ENCODE data around the gene FARP2. TPM values are rescaled to one million over a fixed set of nuclear protein-coding genes. Genes with fewer than 3 reads are reported as not detected.

The FARP2 gene
- total and polyA plus RNA-seq, 4 donors: 5.8 to 30.9 (median 14.3) TPM

- H3K27me3 ChIP-seq (ENCODE audit: control insufficient read depth in 4 of 4, insufficient read depth in 4 of 4, low read length in 3 of 4): no peaks in the 10 kb centered on the region
- no peak for TF ChIP-seq ZBTB33 (IDR thresholded peaks at IDR 0.05)
- no peak for TF ChIP-seq MAX (IDR thresholded peaks at IDR 0.05)
- no peak for TF ChIP-seq JUND (IDR thresholded peaks at IDR 0.05)
- no peak for TF ChIP-seq SP1 (IDR thresholded peaks at IDR 0.05)
- TF ChIP-seq ATF3 (IDR thresholded peaks at IDR 0.05): no peak
- no peak for TF ChIP-seq FOXA1 (IDR thresholded peaks at IDR 0.05)
- no peak for TF ChIP-seq RAD21 (IDR thresholded peaks at IDR 0.05)
- TF ChIP-seq HNF4A (conservative IDR thresholded peaks at IDR 0.05): no peak
- no peak for TF ChIP-seq EGR1 (IDR thresholded peaks at IDR 0.05; ENCODE audit: low read depth in 2 of 2)
- TF ChIP-seq FOXA2 (IDR thresholded peaks at IDR 0.05): no peak
- TF ChIP-seq HNF4G (IDR thresholded peaks at IDR 0.05): no peak
- no peak for TF ChIP-seq RXRA (IDR thresholded peaks at IDR 0.05)
- TF ChIP-seq NR2F2 (IDR thresholded peaks at IDR 0.05): no peak
- TF ChIP-seq YY1 (IDR thresholded peaks at IDR 0.05): no peak
- no peak for TF ChIP-seq GABPA (IDR thresholded peaks at IDR 0.05 in 1 of 2, conservative IDR thresholded peaks at IDR 0.05 in 1 of 2)
- H3K27ac ChIP-seq (ENCODE audit: low read depth in 1 of 2, low read length in 2 of 2): no peak overlapping the region
- no peak overlapping the region for H3K9ac ChIP-seq (ENCODE audit: low read depth in 1 of 2, low read length in 2 of 2)
- no peak overlapping the region for H3K4me3 ChIP-seq (ENCODE audit: low read depth in 1 of 3, low read length in 3 of 3)
- 95% methylated on average over 23 of the region's 23 CpGs for whole genome bisulfite sequencing
- H3K36me3 ChIP-seq (ENCODE audit: control insufficient read depth in 4 of 4, insufficient read depth in 3 of 4, low read depth in 1 of 4, low read length in 3 of 4): peaks cover 0 to 23% (median 14%) of the 10 kb centered on the region in 4 donors
- no peaks in the 10 kb centered on the region for H3K9me3 ChIP-seq (ENCODE audit: control insufficient read depth in 4 of 4, low read length in 3 of 4)
- DNase-seq (ENCODE audit: low spot score): no peak
- H3K4me1 ChIP-seq (ENCODE audit: control insufficient read depth in 4 of 4, insufficient read depth in 4 of 4, low read length in 3 of 4): no peaks in the 10 kb centered on the region
Observed at GRCh38 chr2:241467777-241468475, 111.8 kb downstream of the FARP2 start.

- TF ChIP-seq GABPA (IDR thresholded peaks at IDR 0.05 in 1 of 2, conservative IDR thresholded peaks at IDR 0.05 in 1 of 2) (no peak), SP1 (IDR thresholded peaks at IDR 0.05) (no peak)
- 93% methylated on average over 2 of the region's 2 CpGs for WGBS
- no peak for DNase-seq (ENCODE audit: low spot score)
- Histone ChIP-seq H3K27me3 (ENCODE audit: control insufficient read depth in 4 of 4, insufficient read depth in 4 of 4, low read length in 3 of 4) (no peaks in the 10 kb centered on the region), H3K9me3 (ENCODE audit: control insufficient read depth in 4 of 4, low read length in 3 of 4) (no peaks in the 10 kb centered on the region), H3K9ac (ENCODE audit: low read depth in 1 of 2, low read length in 2 of 2) (no peak overlapping the region), H3K4me3 (ENCODE audit: low read depth in 1 of 3, low read length in 3 of 3) (no peak overlapping the region), H3K4me1 (ENCODE audit: control insufficient read depth in 4 of 4, insufficient read depth in 4 of 4, low read length in 3 of 4) (no peaks in the 10 kb centered on the region), H3K36me3 (ENCODE audit: control insufficient read depth in 4 of 4, insufficient read depth in 3 of 4, low read depth in 1 of 4, low read length in 3 of 4) (peaks cover 0 to 23% (median 14%) of the 10 kb centered on the region in 4 donors), H3K27ac (ENCODE audit: low read depth in 1 of 2, low read length in 2 of 2) (no peak overlapping the region)
Observed at GRCh38 chr2:241468476-241468781, 112.3 kb downstream of the FARP2 start.

GRCh38 chr2:241469746-241470145 is 113.7 kb downstream of the FARP2 start:
- Histone ChIP-seq H3K36me3 (ENCODE audit: control insufficient read depth in 4 of 4, insufficient read depth in 3 of 4, low read depth in 1 of 4, low read length in 3 of 4) (peaks cover 0 to 23% (median 13%) of the 10 kb centered on the region in 4 donors), H3K4me1 (ENCODE audit: control insufficient read depth in 4 of 4, insufficient read depth in 4 of 4, low read length in 3 of 4) (no peaks in the 10 kb centered on the region)

More at GRCh38 chr2:241469746-241470145, 113.7 kb downstream of the FARP2 start:
- WGBS: 92% methylated on average over 2 of the region's 2 CpGs
- DNase-seq (ENCODE audit: low spot score): no peak
- Histone ChIP-seq H3K4me3 (ENCODE audit: low read depth in 1 of 3, low read length in 3 of 3) (no peak overlapping the region), H3K9me3 (ENCODE audit: control insufficient read depth in 4 of 4, low read length in 3 of 4) (no peaks in the 10 kb centered on the region), H3K27me3 (ENCODE audit: control insufficient read depth in 4 of 4, insufficient read depth in 4 of 4, low read length in 3 of 4) (no peaks in the 10 kb centered on the region), H3K27ac (ENCODE audit: low read depth in 1 of 2, low read length in 2 of 2) (no peak overlapping the region), H3K9ac (ENCODE audit: low read depth in 1 of 2, low read length in 2 of 2) (no peak overlapping the region)
- TF ChIP-seq RAD21 (IDR thresholded peaks at IDR 0.05) (no peak), NR2F2 (IDR thresholded peaks at IDR 0.05) (no peak), SP1 (IDR thresholded peaks at IDR 0.05) (no peak), GABPA (IDR thresholded peaks at IDR 0.05 in 1 of 2, conservative IDR thresholded peaks at IDR 0.05 in 1 of 2) (no peak)

All from liver (tissue), 9 donors.